ENCODE measurements around the gene TRAPPC5. TPM values are rescaled to one million over a fixed set of nuclear protein-coding genes. Genes with fewer than 3 reads are reported as not detected.

The TRAPPC5 gene
- total RNA-seq, 2 donors from 2014 or later: 69.8 to 70.0 TPM

GRCh38 chr19:7657131-7657751, 23.4 kb upstream of the TRAPPC5 start:
- DNase-seq (ENCODE audit: low spot score) (no peak), ATAC-seq (ENCODE audit: insufficient number of reproducible peaks, low FRiP score, low read depth) (no peak)
- Histone ChIP-seq H3K9me3 (no peaks in the 10 kb centered on the region), H3K4me3 (no peak overlapping the region), H3K4me1 (ENCODE audit: control insufficient read depth in 1 of 2, low read depth in 2 of 2) (peaks cover 0 to 3% of the 10 kb centered on the region in 2 donors), H3K27ac (no peak overlapping the region), H3K27me3 (replicated peaks; ENCODE audit: insufficient read depth) (no peaks in the 10 kb centered on the region), H3K36me3 (no peaks in the 10 kb centered on the region)
- no peak for TF ChIP-seq CTCF (IDR thresholded peaks at IDR 0.05)

- no peaks in the 10 kb centered on the region for H3K27me3 ChIP-seq (replicated peaks; ENCODE audit: insufficient read depth)
- H3K27ac ChIP-seq: no peak overlapping the region
- ATAC-seq (ENCODE audit: insufficient number of reproducible peaks, low FRiP score, low read depth) (no peak), DNase-seq (ENCODE audit: low spot score) (no peak)
- no peaks in the 10 kb centered on the region for H3K36me3 ChIP-seq
- H3K4me3 ChIP-seq: no peak overlapping the region
- H3K4me1 ChIP-seq (ENCODE audit: control insufficient read depth in 1 of 2, low read depth in 2 of 2): no peaks in the 10 kb centered on the region
- H3K9me3 ChIP-seq: no peaks in the 10 kb centered on the region
- no peak for TF ChIP-seq CTCF (IDR thresholded peaks at IDR 0.05)
Measured at GRCh38 chr19:7658219-7658686, 22.4 kb upstream of the TRAPPC5 start.

GRCh38 chr19:7661744-7662538, 18.7 kb upstream of the TRAPPC5 start:
- no peaks in the 10 kb centered on the region for H3K9me3 ChIP-seq
- no peak for ATAC-seq (ENCODE audit: insufficient number of reproducible peaks, low FRiP score, low read depth)
- H3K27me3 ChIP-seq (replicated peaks; ENCODE audit: insufficient read depth): no peaks in the 10 kb centered on the region
- TF ChIP-seq CTCF (IDR thresholded peaks at IDR 0.05): no peak
- no peak for DNase-seq (ENCODE audit: low spot score)
- H3K4me1 ChIP-seq (ENCODE audit: control insufficient read depth in 1 of 2, low read depth in 2 of 2): no peaks in the 10 kb centered on the region
- no peak overlapping the region for H3K4me3 ChIP-seq
- H3K36me3 ChIP-seq: no peaks in the 10 kb centered on the region
- no peak overlapping the region for H3K27ac ChIP-seq

- Histone ChIP-seq H3K36me3 (no peaks in the 10 kb centered on the region), H3K27me3 (replicated peaks; ENCODE audit: insufficient read depth) (no peaks in the 10 kb centered on the region), H3K27ac (no peak overlapping the region), H3K4me3 (no peak overlapping the region), H3K4me1 (ENCODE audit: control insufficient read depth in 1 of 2, low read depth in 2 of 2) (no peaks in the 10 kb centered on the region), H3K9me3 (no peaks in the 10 kb centered on the region)
- no peak for TF ChIP-seq CTCF (IDR thresholded peaks at IDR 0.05)
- DNase-seq (ENCODE audit: low spot score): no peak
- ATAC-seq (ENCODE audit: insufficient number of reproducible peaks, low FRiP score, low read depth): no peak
Measured at GRCh38 chr19:7662657-7663056, 18.0 kb upstream of the TRAPPC5 start.

- no peaks in the 10 kb centered on the region for H3K9me3 ChIP-seq
- no peak overlapping the region for H3K4me3 ChIP-seq
- DNase-seq (ENCODE audit: low spot score) (no peak), ATAC-seq (ENCODE audit: insufficient number of reproducible peaks, low FRiP score, low read depth) (no peak)
- H3K4me1 ChIP-seq (ENCODE audit: control insufficient read depth in 1 of 2, low read depth in 2 of 2): no peaks in the 10 kb centered on the region
- H3K27me3 ChIP-seq (replicated peaks; ENCODE audit: insufficient read depth): no peaks in the 10 kb centered on the region
- no peaks in the 10 kb centered on the region for H3K36me3 ChIP-seq
- TF ChIP-seq CTCF (IDR thresholded peaks at IDR 0.05): no peak
- H3K27ac ChIP-seq: no peak overlapping the region
Measured at GRCh38 chr19:7663706-7664105, 16.9 kb upstream of the TRAPPC5 start.

All from thoracic aorta (tissue), 2 donors.